Skin epidermis (tissue), 12 donors: Measurements from ENCODE around the gene CACNA1H.
A peak's percentile ranks its signal among the peaks of the same experiment; 100 is the strongest.
"Not testable (repeated sequence)": the region's sequence is repeated elsewhere in the genome, so short reads cannot be mapped to it uniquely, and the experiment has no call there.

ENCODE experiments used
- H3K27ac ChIP-seq, 21 experiments: fragments of 200-600 bp; sonication (generic) in 11 of 21; one replicate each; pipeline ENCODE4 v1.5.0; 2020; ENCODE audit warnings: mild to moderate bottlenecking in 3 of 21, inconsistent platforms in 2 of 21, moderate library complexity in 2 of 21
- H3K4me3 ChIP-seq, 7 experiments: fragments of 200-600 bp; sonication (generic) in 2 of 7; one replicate each; pipeline ENCODE4 v1.5.0; 2020; ENCODE audit warnings: inconsistent platforms in 2 of 7, mild to moderate bottlenecking in 2 of 7, moderate library complexity in 1 of 7

The CACNA1H gene

GRCh38 chr16:1258906-1259759, 106.2 kb downstream of the CACNA1H start:
- Histone ChIP-seq H3K27ac (peak overlapping the region in 1 of 21 experiments; percentile 5), H3K4me3 (no peak overlapping the region)

GRCh38 chr16:1259760-1260068, 106.8 kb downstream of the CACNA1H start:
- Histone ChIP-seq H3K27ac (no peak overlapping the region), H3K4me3 (no peak overlapping the region)

GRCh38 chr16:1260101-1260680, 107.3 kb downstream of the CACNA1H start:
- H3K4me3 ChIP-seq = no peak overlapping the region
- H3K27ac ChIP-seq = no peak overlapping the region

- H3K4me3 ChIP-seq = no peak overlapping the region
- no peak overlapping the region for H3K27ac ChIP-seq
Observed at GRCh38 chr16:1261131-1261892, 108.4 kb downstream of the CACNA1H start.

DNA sequence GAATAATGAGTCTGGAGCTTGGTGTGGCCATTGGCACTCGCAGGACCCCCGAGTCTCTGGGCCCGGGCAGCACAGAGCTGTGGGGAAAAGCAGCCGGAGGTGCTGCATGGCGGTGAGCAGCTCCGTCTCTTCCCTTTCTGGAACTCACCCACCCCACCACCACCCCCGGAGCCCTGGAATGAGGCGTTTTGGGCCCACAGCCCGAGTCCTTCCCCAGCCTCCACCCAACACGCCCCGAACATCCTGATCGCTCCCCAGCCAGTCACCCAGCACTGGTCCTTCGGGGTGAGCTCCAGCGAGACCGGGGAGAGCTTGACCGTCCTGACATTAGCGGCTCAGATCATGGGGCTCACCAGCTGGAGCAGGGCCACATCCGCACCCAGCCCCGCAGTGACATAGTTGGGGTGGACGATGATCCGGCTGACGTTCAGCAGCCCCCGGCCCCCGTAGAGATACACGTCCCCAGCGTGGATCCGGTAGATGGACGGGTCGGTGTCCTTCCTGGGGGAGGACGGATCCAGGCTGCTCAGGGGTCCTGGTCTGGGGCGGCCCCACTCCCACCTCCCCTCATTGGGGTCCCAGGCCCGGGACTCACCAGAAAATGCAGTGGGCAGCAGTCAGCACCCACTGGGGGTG, 109.4 kb downstream of the CACNA1H start:
- H3K4me3 ChIP-seq = no peak overlapping the region
- no peak overlapping the region for H3K27ac ChIP-seq

GRCh38 chr16:1262846-1263221, 109.9 kb downstream of the CACNA1H start:
- Histone ChIP-seq H3K4me3 (no peak overlapping the region), H3K27ac (no peak overlapping the region)

DNA sequence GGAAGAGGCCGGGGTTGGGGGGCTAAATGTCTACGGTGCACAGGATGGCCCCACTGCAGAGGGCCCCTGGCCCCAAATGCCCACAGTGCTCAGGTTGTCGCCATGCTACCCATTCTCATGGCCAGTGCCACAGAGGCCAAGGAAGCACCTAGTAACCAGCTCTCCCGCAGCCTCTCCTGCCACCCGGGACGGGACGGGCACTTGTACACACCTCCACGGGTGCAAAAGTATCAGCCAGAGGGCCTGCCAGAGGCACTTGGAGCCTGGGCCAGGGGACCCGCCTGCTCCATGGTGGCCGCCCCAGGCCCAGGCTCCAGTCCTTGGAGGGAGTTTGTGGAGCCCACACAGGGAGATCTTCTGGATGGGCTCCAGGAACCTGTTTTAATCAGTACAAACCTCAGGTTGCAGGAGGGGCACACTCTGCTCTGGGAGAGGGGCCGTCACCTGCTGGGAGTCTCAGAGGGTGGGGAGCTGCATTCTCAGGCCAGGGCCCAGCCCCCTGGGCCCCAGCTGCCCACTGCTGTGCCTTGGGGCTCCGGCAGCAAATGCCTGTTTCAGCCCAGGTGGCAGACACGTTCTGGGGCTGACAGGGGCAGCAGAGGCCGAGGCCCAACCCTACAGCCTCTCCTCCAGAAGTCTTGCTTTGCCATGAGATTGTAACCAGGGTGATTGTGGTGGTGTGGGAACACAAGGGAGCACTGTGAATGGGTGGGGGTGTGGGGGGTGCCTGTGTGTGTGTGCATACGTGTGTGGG, 110.9 kb downstream of the CACNA1H start:
- no peak overlapping the region for H3K27ac ChIP-seq
- no peak overlapping the region for H3K4me3 ChIP-seq

GRCh38 chr16:1264345-1265089, 111.6 kb downstream of the CACNA1H start:
- H3K27ac ChIP-seq = no peak overlapping the region

GRCh38 chr16:1265090-1265630, 112.3 kb downstream of the CACNA1H start:
- H3K27ac ChIP-seq = no peak overlapping the region
- no peak overlapping the region for H3K4me3 ChIP-seq

More at GRCh38 chr16:1264345-1265089, 111.6 kb downstream of the CACNA1H start:
- no peak overlapping the region for H3K4me3 ChIP-seq

GRCh38 chr16:1265826-1266225, 112.9 kb downstream of the CACNA1H start:
- H3K27ac ChIP-seq = no peak overlapping the region
- H3K4me3 ChIP-seq = no peak overlapping the region

- not testable (repeated sequence) for H3K27ac ChIP-seq, H3K4me3 ChIP-seq
Observed at GRCh38 chr16:1269418-1269817, 116.5 kb downstream of the CACNA1H start.

DNA sequence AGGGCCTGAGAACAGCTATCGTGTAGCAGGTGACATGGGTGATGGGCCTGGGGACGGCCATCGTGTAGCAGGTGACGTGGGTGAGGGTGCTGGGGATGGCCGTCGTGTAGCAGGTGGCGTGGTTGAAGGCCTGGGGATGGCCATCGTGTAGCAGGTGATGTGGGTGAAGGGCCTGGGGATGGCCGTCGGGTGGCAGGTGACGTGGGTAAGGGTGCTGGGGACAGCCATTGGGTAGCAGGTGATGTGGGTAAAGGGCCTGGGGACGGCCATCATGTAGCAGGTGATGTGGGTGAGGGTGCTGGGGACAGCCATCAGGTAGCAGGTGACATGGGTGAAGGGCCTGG, 118.4 kb downstream of the CACNA1H start:
- Histone ChIP-seq H3K27ac (no peak overlapping the region), H3K4me3 (no peak overlapping the region)
